Astrocyte (in vitro differentiated cells and primary cell): ENCODE measurements around the gene OR52N2. TPM values are rescaled to one million over a fixed set of nuclear protein-coding genes. Genes with fewer than 3 reads are reported as not detected.
A peak's percentile ranks its signal among the peaks of the same experiment; 100 is the strongest.

Experiments
- DNase-seq: peaks from one replicate; pipeline ENCODE4 v3.0.0-alpha.2; 2010; ENCODE audit warnings: low read depth
- FAIRE-seq: peaks from 2 replicates; lab custom pipeline; 2011; peaks lifted over from hg19 to GRCh38; lab: Jason Lieb, UNC
- H2AFZ ChIP-seq: 2 replicates; pipeline ENCODE4 v1.6.0; 2012; ENCODE audit warnings: low read depth, low read length, inconsistent platforms
- H3K27ac ChIP-seq: 2 replicates; pipeline ENCODE4 v1.5.1; 2011; ENCODE audit warnings: low read depth, low read length, inconsistent platforms
- H3K27me3 ChIP-seq: 2 replicates; pipeline ENCODE4 v1.6.0; 2011; ENCODE audit warnings: low read length, inconsistent platforms; ENCODE audit not compliant: insufficient read depth
- H3K36me3 ChIP-seq: 2 replicates; pipeline ENCODE4 v1.5.1; 2011; ENCODE audit warnings: low read length, inconsistent platforms; ENCODE audit not compliant: insufficient read depth
- H3K4me1 ChIP-seq: 2 replicates; pipeline ENCODE4 v1.5.1; 2011; ENCODE audit warnings: low read length, inconsistent platforms; ENCODE audit not compliant: insufficient read depth
- H3K4me2 ChIP-seq: 2 replicates; pipeline ENCODE4 v1.6.0; 2012; ENCODE audit warnings: low read length, inconsistent platforms
- H3K4me3 ChIP-seq: 2 replicates; pipeline ENCODE4 v1.5.1; 2011; ENCODE audit warnings: low read depth, mild to moderate bottlenecking, low read length, inconsistent platforms; ENCODE audit not compliant: insufficient read depth
- H3K79me2 ChIP-seq: 2 replicates; pipeline ENCODE4 v1.6.0; 2012; ENCODE audit warnings: mild to moderate bottlenecking, low read length, inconsistent platforms; ENCODE audit not compliant: insufficient read depth
- H3K9ac ChIP-seq: 2 replicates; pipeline ENCODE4 v1.6.0; 2012; ENCODE audit warnings: mild to moderate bottlenecking, low read length, inconsistent platforms
- H3K9me3 ChIP-seq: 2 replicates; pipeline ENCODE4 v1.5.1; 2012; ENCODE audit warnings: low read depth, mild to moderate bottlenecking, low read length, inconsistent platforms; ENCODE audit not compliant: insufficient read depth
- H4K20me1 ChIP-seq: 2 replicates; pipeline ENCODE4 v1.6.0; 2012; ENCODE audit warnings: low read length, inconsistent platforms; ENCODE audit not compliant: insufficient read depth
- H3K27ac Mint-ChIP-seq: one replicate; pipeline ENCODE4 v1.8.0; 2021; ENCODE audit warnings: mild to moderate bottlenecking, mixed read lengths; ENCODE audit not compliant: unreplicated experiment
- H3K27me3 Mint-ChIP-seq: one replicate; pipeline ENCODE4 v1.8.0; 2021; ENCODE audit warnings: low read depth, mixed read lengths; ENCODE audit not compliant: unreplicated experiment
- H3K36me3 Mint-ChIP-seq: one replicate; pipeline ENCODE4 v1.8.0; 2021; ENCODE audit warnings: low read depth, mixed read lengths; ENCODE audit not compliant: unreplicated experiment
- H3K4me1 Mint-ChIP-seq: one replicate; pipeline ENCODE4 v1.8.0; 2021; ENCODE audit warnings: low read depth, mixed read lengths; ENCODE audit not compliant: unreplicated experiment
- H3K4me3 Mint-ChIP-seq: one replicate; pipeline ENCODE4 v1.8.0; 2021; ENCODE audit warnings: mild to moderate bottlenecking, moderate library complexity, mixed read lengths; ENCODE audit not compliant: unreplicated experiment
- H3K9me3 Mint-ChIP-seq: one replicate; pipeline ENCODE4 v1.8.0; 2021; ENCODE audit warnings: mild to moderate bottlenecking, mixed read lengths; ENCODE audit not compliant: unreplicated experiment
- CTCF ChIP-seq: IDR thresholded peaks from 2 replicates; pipeline ENCODE4 v1.5.1; 2011; ENCODE audit warnings: low read depth, mild to moderate bottlenecking, inconsistent platforms, low read length, moderate library complexity; ENCODE audit not compliant: insufficient read depth
- EZH2 ChIP-seq: IDR thresholded peaks from 2 replicates; pipeline ENCODE4 v1.6.1; 2012; ENCODE audit warnings: mild to moderate bottlenecking, low read length, inconsistent platforms; ENCODE audit not compliant: insufficient read depth
- total RNA-seq: library from RNA; stranded (reverse); gene quantifications from 2 replicates; pipeline ENCODE4 v1.2.1, GENCODE V29; 2021

The OR52N2 gene
- total RNA-seq, 1 donor from 2014 or later, result not detected

- Mint-ChIP-seq H3K9me3 (peaks cover 13% of the 10 kb centered on the region), H3K27me3 (no peaks in the 10 kb centered on the region), H3K27ac (no peak overlapping the region), H3K36me3 (no peaks in the 10 kb centered on the region), H3K4me1 (no peaks in the 10 kb centered on the region), H3K4me3 (no peak overlapping the region)
- Histone ChIP-seq H3K9ac (no peak overlapping the region), H3K36me3 (no peaks in the 10 kb centered on the region), H3K4me3 (no peak overlapping the region), H2AFZ (no peak overlapping the region), H3K9me3 (no peaks in the 10 kb centered on the region), H4K20me1 (no peaks in the 10 kb centered on the region), H3K79me2 (no peaks in the 10 kb centered on the region), H3K4me2 (no peak overlapping the region), H3K4me1 (peaks cover 4% of the 10 kb centered on the region), H3K27ac (no peak overlapping the region), H3K27me3 (no peaks in the 10 kb centered on the region)
- DNase-seq, result no peak
- no peak for TF ChIP-seq CTCF
- FAIRE-seq, result no peak
Observed at GRCh38 chr11:5807580-5807979, 1.1 kb upstream of the OR52N2 start.

GRCh38 chr11:5809122-5809519 is 397 bp downstream of the OR52N2 start:
- Histone ChIP-seq H3K9ac (peak overlapping the region; percentile 68), H3K27me3 (no peaks in the 10 kb centered on the region), H2AFZ (peak overlapping the region; percentile 73), H3K4me1 (peaks cover 4% of the 10 kb centered on the region), H3K4me2 (peak overlapping the region; percentile 84), H3K4me3 (peak overlapping the region; percentile 51), H3K9me3 (no peaks in the 10 kb centered on the region), H4K20me1 (no peaks in the 10 kb centered on the region), H3K27ac (no peak overlapping the region), H3K79me2 (no peaks in the 10 kb centered on the region), H3K36me3 (no peaks in the 10 kb centered on the region)
- FAIRE-seq, result no peak
- no peaks in the 10 kb centered on the region for H3K27me3 Mint-ChIP-seq
- no peaks in the 10 kb centered on the region for H3K36me3 Mint-ChIP-seq
- H3K4me3 Mint-ChIP-seq, result no peak overlapping the region
- no peaks in the 10 kb centered on the region for H3K4me1 Mint-ChIP-seq
- no peak overlapping the region for H3K27ac Mint-ChIP-seq
- H3K9me3 Mint-ChIP-seq, result peaks cover 6% of the 10 kb centered on the region
- no peak for TF ChIP-seq EZH2
- no peak for TF ChIP-seq CTCF
- DNase-seq, result no peak

- peaks cover 4% of the 10 kb centered on the region for H3K4me1 ChIP-seq
- no peak overlapping the region for H3K9ac ChIP-seq
- no peaks in the 10 kb centered on the region for H3K9me3 ChIP-seq
- Mint-ChIP-seq H3K4me3 (no peak overlapping the region), H3K36me3 (no peaks in the 10 kb centered on the region), H3K9me3 (no peaks in the 10 kb centered on the region), H3K27me3 (no peaks in the 10 kb centered on the region), H3K4me1 (no peaks in the 10 kb centered on the region), H3K27ac (no peak overlapping the region)
- FAIRE-seq (no peak), DNase-seq (no peak)
- H2AFZ ChIP-seq, result no peak overlapping the region
- no peak overlapping the region for H3K4me3 ChIP-seq
- no peaks in the 10 kb centered on the region for H4K20me1 ChIP-seq
- H3K27ac ChIP-seq, result no peak overlapping the region
- no peaks in the 10 kb centered on the region for H3K79me2 ChIP-seq
- TF ChIP-seq CTCF (no peak), EZH2 (no peak)
- no peaks in the 10 kb centered on the region for H3K27me3 ChIP-seq
- H3K4me2 ChIP-seq, result no peak overlapping the region
- no peaks in the 10 kb centered on the region for H3K36me3 ChIP-seq
Observed at GRCh38 chr11:5809905-5810795, 1.4 kb downstream of the OR52N2 start.
